HG03442 (cell line): Measurements from ENCODE around the gene PCP2.

Experiments used
- ATAC-seq: cut with Tn5 transposase; IDR thresholded peaks from one replicate; pipeline ENCODE4 v1.9.1; 2021; ENCODE audit warnings: mild to moderate bottlenecking, moderate library complexity; ENCODE audit not compliant: unreplicated experiment

The PCP2 gene

GRCh38 chr19:7620442-7621412 lies 12.8 kb downstream of the PCP2 start:
- no peak for ATAC-seq

GRCh38 chr19:7619671-7620441 lies 13.7 kb downstream of the PCP2 start:
- ATAC-seq = no peak

GRCh38 chr19:7618771-7619510 lies 14.6 kb downstream of the PCP2 start:
- ATAC-seq = no peak

GRCh38 chr19:7618348-7618747 lies 15.2 kb downstream of the PCP2 start:
- ATAC-seq = no peak

- no peak for ATAC-seq
Observed at GRCh38 chr19:7617735-7618134, 15.8 kb downstream of the PCP2 start.

GRCh38 chr19:7617172-7617571 lies 16.3 kb downstream of the PCP2 start:
- ATAC-seq = no peak

GRCh38 chr19:7614859-7615741 lies 18.4 kb downstream of the PCP2 start:
- ATAC-seq = no peak

- no peak for ATAC-seq
Observed at GRCh38 chr19:7612282-7613274, 20.9 kb downstream of the PCP2 start.

GRCh38 chr19:7611541-7612279 lies 21.8 kb downstream of the PCP2 start:
- ATAC-seq = no peak

GRCh38 chr19:7610491-7611240 lies 22.9 kb downstream of the PCP2 start:
- ATAC-seq = no peak

- ATAC-seq = no peak
Observed at GRCh38 chr19:7607874-7608560, 25.5 kb downstream of the PCP2 start.

GRCh38 chr19:7607212-7607873 lies 26.2 kb downstream of the PCP2 start:
- no peak for ATAC-seq

GRCh38 chr19:7606289-7606688 lies 27.2 kb downstream of the PCP2 start:
- no peak for ATAC-seq

- ATAC-seq = no peak
Observed at GRCh38 chr19:7605490-7606222, 27.9 kb downstream of the PCP2 start.

GRCh38 chr19:7603919-7604318 lies 29.6 kb downstream of the PCP2 start:
- no peak for ATAC-seq
